HepG2 (cell line): Measurements from ENCODE around the gene IQGAP2. TPM values are rescaled to one million over a fixed set of nuclear protein-coding genes. Genes with fewer than 3 reads are reported as not detected.

Experiments used
- ATAC-seq: fragments of 200-7000 bp; cut with Tn5 transposase; 3 replicates; pipeline ENCODE4 v1.9.1; 2020; ENCODE audit warnings: mild to moderate bottlenecking, moderate library complexity
- BruUV-seq: library from RNA; stranded (reverse); fragments of 400-500 nt; replicated peaks from 2 replicates; lab custom pipeline; 2021; lab: Mats Ljungman, UMichigan
- CTCF ChIA-PET: fragments of 300-600 bp; formaldehyde crosslinking; extraction: SDS; loops from one replicate; lab custom pipeline; 2021; ENCODE audit warnings: low total read pairs, inconsistent platforms, low intra/inter-chr PET ratio; lab: Yijun Ruan, JAX
- POLR2A ChIA-PET: fragments of 350-600 bp; sonication (Branson Sonifier 250); formaldehyde crosslinking; loops from one replicate; lab custom pipeline; 2020; ENCODE audit warnings: antibody characterized with exemption, inconsistent platforms; lab: Yijun Ruan, JAX
- DNase-seq: peaks from one replicate; pipeline ENCODE4 v3.0.0-alpha.2; 2015; ENCODE audit warnings: low spot score
- FAIRE-seq: peaks from 3 replicates; lab custom pipeline; 2011; peaks lifted over from hg19 to GRCh38; lab: Jason Lieb, UNC
- H2AFZ ChIP-seq: one replicate; pipeline ENCODE4 v1.6.1; 2011; ENCODE audit warnings: low read length, inconsistent platforms
- H3K27ac ChIP-seq: fragments of 300-600 bp; 3 replicates; pipeline ENCODE4 v1.8.0; 2011; ENCODE audit warnings: mixed run types, mild to moderate bottlenecking, mixed read lengths, low read length, inconsistent platforms; ENCODE audit not compliant: insufficient read depth; ENCODE audit errors: extremely low read length
- H3K27me3 ChIP-seq, 2 experiments: fragments of 200-600 bp in 1 of 2; 2 replicates in 1 of 2; 3 replicates in 1 of 2; pipeline versions ENCODE4 v1.6.0 to v1.8.0; 2011; ENCODE audit warnings: low read length in 2 of 2, mild to moderate bottlenecking in 2 of 2, moderate library complexity in 2 of 2, inconsistent platforms in 1 of 2; ENCODE audit not compliant: insufficient read depth in 2 of 2, control insufficient read depth in 1 of 2
- H3K36me3 ChIP-seq, 2 experiments: fragments of 200-600 bp in 1 of 2; replicated peaks in 1 of 2; 2 replicates in 1 of 2; 3 replicates in 1 of 2; pipeline versions ENCODE4 v1.5.1 to v1.8.0; 2011; ENCODE audit warnings: low read length in 2 of 2, inconsistent platforms in 1 of 2; ENCODE audit not compliant: insufficient read depth in 2 of 2, control insufficient read depth in 1 of 2
- H3K4me1 ChIP-seq: 2 replicates; pipeline ENCODE4 v1.5.1; 2012; ENCODE audit warnings: low read length, inconsistent platforms; ENCODE audit not compliant: insufficient read depth
- H3K4me2 ChIP-seq: 2 replicates; pipeline ENCODE4 v1.6.0; 2011; ENCODE audit warnings: low read depth, low read length, inconsistent platforms
- H3K4me3 ChIP-seq, 3 experiments: fragments of 200-600 bp in 1 of 3; sonication (generic), shearing (Covaris generic) in 1 of 3; replicated peaks in 1 of 3; 2 replicates each; pipeline ENCODE4 v1.5.1; 2011 to 2016; ENCODE audit warnings: low read length in 3 of 3, inconsistent platforms in 2 of 3, low read depth in 2 of 3, mild to moderate bottlenecking in 2 of 3, control low read depth in 1 of 3, mixed read lengths in 1 of 3; ENCODE audit not compliant: insufficient read depth in 1 of 3
- H3K79me2 ChIP-seq: one replicate; pipeline ENCODE4 v1.6.1; 2011; ENCODE audit warnings: low read length, inconsistent platforms; ENCODE audit not compliant: insufficient read depth
- H3K9ac ChIP-seq: 2 replicates; pipeline ENCODE4 v1.6.0; 2011; ENCODE audit warnings: mild to moderate bottlenecking, low read depth, low read length, inconsistent platforms; ENCODE audit not compliant: insufficient read depth
- H3K9me3 ChIP-seq: 2 replicates; pipeline ENCODE4 v1.5.1; 2012; ENCODE audit warnings: mild to moderate bottlenecking, low read length
- H4K20me1 ChIP-seq: 2 replicates; pipeline ENCODE4 v1.6.0; 2011; ENCODE audit warnings: inconsistent platforms, mild to moderate bottlenecking, low read length, moderate library complexity; ENCODE audit not compliant: insufficient read depth
- IKZF4 ChIP-seq: sonication (generic); formaldehyde crosslinking; IDR thresholded peaks from 2 replicates; pipeline ENCODE4 v1.5.1; 2020; ENCODE audit warnings: borderline replicate concordance, mild to moderate bottlenecking, low read depth, missing genetic modification reagents; ENCODE audit errors: not compliant biosample characterization
- MTF2 ChIP-seq: sonication (generic); formaldehyde crosslinking; IDR thresholded peaks from 2 replicates; pipeline ENCODE4 v1.5.0; 2020; ENCODE audit warnings: missing genetic modification reagents, borderline replicate concordance
- NFIB ChIP-seq: sonication (generic); formaldehyde crosslinking; IDR thresholded peaks from 2 replicates; pipeline ENCODE4 v1.9.0; 2021; ENCODE audit warnings: missing genetic modification reagents, mild to moderate bottlenecking, borderline replicate concordance
- SP1 ChIP-seq, 2 experiments: fragments of 450-650 bp in 1 of 2; sonication (generic) in 1 of 2; formaldehyde crosslinking in 1 of 2; IDR thresholded peaks; 2 replicates each; pipeline versions ENCODE4 v1.4.0 to v1.6.1; 2016 to 2020; ENCODE audit warnings: missing genetic modification reagents in 1 of 2
- ZSCAN20 ChIP-seq: sonication (generic); formaldehyde crosslinking; IDR thresholded peaks from 2 replicates; pipeline ENCODE4 v1.4.0; 2020; ENCODE audit warnings: missing genetic modification reagents, mild to moderate bottlenecking, borderline replicate concordance
- WGBS: methylation state at CpG from one replicate; pipeline ENCODE4 v1.1.6; 2017; ENCODE audit warnings: low lambda C conversion rate; 5-methylcytosine and 5-hydroxymethylcytosine counted together
- in situ Hi-C: cut with HindIII; loops from 2 replicates; pipeline ENCODE4 v1.10.0; 2017; ENCODE audit warnings: low pct_unique_long_range_greater_than_20kb; ENCODE audit not compliant: extremely low pct_ligation_motif_present
- intact Hi-C: fragments of 100-400 bp; cut with micrococcal nuclease; formaldehyde crosslinking; loops from one replicate; pipeline ENCODE4 v1.10.0; 2022; ENCODE audit not compliant: unreplicated experiment
- polyA plus RNA-seq, 8 experiments: library from polyadenylated mRNA; depleted of rRNA in 3 of 8; stranded (reverse) in 7 of 8; unstranded in 1 of 8; fragments of >200 nt; fragmentation: Illumina TruSeq in 4 of 8; extraction: Trizol in 4 of 8; gene quantifications; 2 replicates each; pipeline versions ENCODE4 v1.2.1 to v1.2.3, GENCODE V29; 2011 to 2016; ENCODE audit warnings: low read depth in 4 of 8, missing spikeins in 1 of 8, mixed read lengths in 1 of 8; ENCODE audit not compliant: insufficient read depth in 1 of 8
- total RNA-seq, 5 experiments: library from RNA; depleted of rRNA; stranded (reverse); fragments of >200 nt; fragmentation: Illumina TruSeq; extraction: Trizol; gene quantifications; 2 replicates each; pipeline ENCODE4 v1.2.3, GENCODE V29; 2016; ENCODE audit warnings: low read depth in 1 of 5
- TF ChIP-seq, protein P1 (sequence below): sonication (generic); formaldehyde crosslinking; IDR thresholded peaks from 2 replicates; pipeline ENCODE4 v1.8.0; 2022; ENCODE audit warnings: mild to moderate bottlenecking, missing genetic modification reagents; ENCODE audit not compliant: insufficient replicate concordance
- TF ChIP-seq, protein P2 (sequence below): sonication (generic); formaldehyde crosslinking; IDR thresholded peaks from 2 replicates; pipeline ENCODE4 v1.8.0; 2022; ENCODE audit warnings: mild to moderate bottlenecking, missing genetic modification reagents, moderate library complexity

The IQGAP2 gene
- total and polyA plus RNA-seq, 2 of the 13 experiments (the other 11 are each of a cell fraction or from before 2014, with no cell fraction given), result 35.2 to 83.3 TPM

- Histone ChIP-seq H3K9ac (no peak overlapping the region), H3K36me3 (peaks cover 2 to 16% of the 10 kb centered on the region in 2 experiments; a peak in 3 of 5 replicates), H3K9me3 (no peaks in the 10 kb centered on the region), H3K4me2 (no peak overlapping the region), H3K27me3 (no peaks in the 10 kb centered on the region; a peak in 1 of 5 replicates), H3K27ac (no peak overlapping the region), H3K4me1 (peaks cover 5% of the 10 kb centered on the region), H2AFZ (no peak overlapping the region), H3K4me3 (no peak overlapping the region), H3K79me2 (no peaks in the 10 kb centered on the region), H4K20me1 (no peaks in the 10 kb centered on the region; the same call in 1 of the 2 replicates)
- FAIRE-seq, result no peak
- ATAC-seq, result no peak
- no TSS peak for BruUV-seq
- no peak for DNase-seq
- intact Hi-C loops (loop anchor here (5.0 kb wide), 1 partner anchor 179 kb away; the partner anchor contains the start of gene IQGAP2), in situ Hi-C loops (no loop called here)
- TF ChIP-seq ZSCAN20 (CRISPR knock-in tag) (no peak), MTF2 (CRISPR knock-in tag) (no peak), IKZF4 (no peak), SP1 (IDR thresholded peaks at IDR 0.05) (no peak), SP1 (CRISPR knock-in tag; IDR thresholded peaks at IDR 0.05) (no peak), NFIB (CRISPR knock-in tag) (no peak)
- TF ChIP-seq, protein P1, sequence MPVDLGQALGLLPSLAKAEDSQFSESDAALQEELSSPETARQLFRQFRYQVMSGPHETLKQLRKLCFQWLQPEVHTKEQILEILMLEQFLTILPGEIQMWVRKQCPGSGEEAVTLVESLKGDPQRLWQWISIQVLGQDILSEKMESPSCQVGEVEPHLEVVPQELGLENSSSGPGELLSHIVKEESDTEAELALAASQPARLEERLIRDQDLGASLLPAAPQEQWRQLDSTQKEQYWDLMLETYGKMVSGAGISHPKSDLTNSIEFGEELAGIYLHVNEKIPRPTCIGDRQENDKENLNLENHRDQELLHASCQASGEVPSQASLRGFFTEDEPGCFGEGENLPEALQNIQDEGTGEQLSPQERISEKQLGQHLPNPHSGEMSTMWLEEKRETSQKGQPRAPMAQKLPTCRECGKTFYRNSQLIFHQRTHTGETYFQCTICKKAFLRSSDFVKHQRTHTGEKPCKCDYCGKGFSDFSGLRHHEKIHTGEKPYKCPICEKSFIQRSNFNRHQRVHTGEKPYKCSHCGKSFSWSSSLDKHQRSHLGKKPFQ (CRISPR knock-in tag), result no peak
- TF ChIP-seq, protein P2, sequence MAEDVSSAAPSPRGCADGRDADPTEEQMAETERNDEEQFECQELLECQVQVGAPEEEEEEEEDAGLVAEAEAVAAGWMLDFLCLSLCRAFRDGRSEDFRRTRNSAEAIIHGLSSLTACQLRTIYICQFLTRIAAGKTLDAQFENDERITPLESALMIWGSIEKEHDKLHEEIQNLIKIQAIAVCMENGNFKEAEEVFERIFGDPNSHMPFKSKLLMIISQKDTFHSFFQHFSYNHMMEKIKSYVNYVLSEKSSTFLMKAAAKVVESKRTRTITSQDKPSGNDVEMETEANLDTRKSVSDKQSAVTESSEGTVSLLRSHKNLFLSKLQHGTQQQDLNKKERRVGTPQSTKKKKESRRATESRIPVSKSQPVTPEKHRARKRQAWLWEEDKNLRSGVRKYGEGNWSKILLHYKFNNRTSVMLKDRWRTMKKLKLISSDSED, result no peak
- WGBS, result 100% methylated on average over 2 of the region's 3 CpGs
- ChIA-PET POLR2A (no interaction called here), CTCF (no interaction called here)
These were observed 177.9 kb downstream of the IQGAP2 start for GRCh38 chr5:76580981-76581380.
